PC-9 (cell line): ENCODE data around the gene SHCBP1. TPM values are rescaled to one million over a fixed set of nuclear protein-coding genes. Genes with fewer than 3 reads are reported as not detected.
"Not testable (repeated sequence)": the region's sequence is repeated elsewhere in the genome, so short reads cannot be mapped to it uniquely, and the experiment has no call there.

Experiments used
- BruUV-seq: library from RNA; stranded (reverse); fragments of 400-500 nt; replicated peaks from 2 replicates; lab custom pipeline; 2021; lab: Mats Ljungman, UMichigan
- CTCF ChIA-PET: fragments of 300-600 bp; sonication (Branson Sonifier 250); formaldehyde crosslinking; loops from one replicate; lab custom pipeline; 2022; ENCODE audit warnings: antibody characterized with exemption; lab: Charles Lee
- POLR2A ChIA-PET: fragments of 300-600 bp; sonication (Branson Sonifier 250); formaldehyde crosslinking; loops from one replicate; lab custom pipeline; 2022; ENCODE audit warnings: antibody characterized with exemption; ENCODE audit not compliant: unreplicated experiment; lab: Charles Lee
- DNase-seq, 2 experiments: peaks; one replicate each; pipeline versions ENCODE4 v3.0.0 to v3.0.0-alpha.2; 2015 to 2022; ENCODE audit warnings: mixed read lengths in 1 of 2
- H2AFZ ChIP-seq: fragments of 200-600 bp; sonication (generic); 2 replicates; pipeline ENCODE4 v1.8.1; 2017; ENCODE audit warnings: antibody characterized with exemption
- H3F3A ChIP-seq: fragments of 200-600 bp; sonication (generic); 2 replicates; pipeline ENCODE4 v1.8.1; 2017; ENCODE audit warnings: antibody characterized with exemption, mild to moderate bottlenecking, low read depth; ENCODE audit not compliant: insufficient read depth
- H3K27ac ChIP-seq: fragments of 200-600 bp; sonication (generic); 2 replicates; pipeline ENCODE4 v1.6.1; 2016; ENCODE audit warnings: mixed run types
- H3K27me3 ChIP-seq: fragments of 200-600 bp; sonication (generic); 2 replicates; pipeline ENCODE4 v1.6.1; 2016; ENCODE audit warnings: low read depth, mixed run types; ENCODE audit not compliant: insufficient read depth
- H3K36me3 ChIP-seq: fragments of 200-600 bp; sonication (generic); 2 replicates; pipeline ENCODE4 v1.6.1; 2016; ENCODE audit warnings: low read depth, mixed run types
- H3K4me1 ChIP-seq: fragments of 200-600 bp; sonication (generic); replicated peaks from 2 replicates; pipeline ENCODE4 v1.6.1; 2016; ENCODE audit warnings: mixed run types; ENCODE audit not compliant: insufficient read depth
- H3K4me2 ChIP-seq: fragments of 200-600 bp; sonication (generic); 2 replicates; pipeline ENCODE4 v1.6.1; 2017; ENCODE audit warnings: mixed run types
- H3K4me3 ChIP-seq: fragments of 200-600 bp; sonication (generic); 2 replicates; pipeline ENCODE4 v1.6.1; 2016; ENCODE audit warnings: mixed run types
- H3K79me2 ChIP-seq: fragments of 200-600 bp; sonication (generic); 2 replicates; pipeline ENCODE4 v1.6.1; 2017; ENCODE audit warnings: low read depth, mixed run types
- H3K9me2 ChIP-seq: fragments of 200-600 bp; sonication (generic); 2 replicates; pipeline ENCODE4 v1.8.1; 2017; ENCODE audit warnings: mild to moderate bottlenecking; ENCODE audit not compliant: insufficient read depth
- H3K9me3 ChIP-seq: fragments of 200-600 bp; sonication (generic); 2 replicates; pipeline ENCODE4 v1.8.1; 2016; ENCODE audit warnings: low read depth; ENCODE audit not compliant: insufficient read depth
- H4K20me1 ChIP-seq: fragments of 200-600 bp; sonication (generic); 2 replicates; pipeline ENCODE4 v1.8.1; 2017; ENCODE audit not compliant: insufficient read depth
- CTCF ChIP-seq: fragments of 200-600 bp; sonication (generic); conservative IDR thresholded peaks from 2 replicates; pipeline ENCODE4 v1.6.1; 2017; ENCODE audit warnings: mixed run types, antibody characterized with exemption, mild to moderate bottlenecking, moderate library complexity
- EZH2 ChIP-seq: fragments of 200-600 bp; sonication (generic); IDR thresholded peaks from 2 replicates; pipeline ENCODE4 v1.8.0; 2017; ENCODE audit warnings: antibody characterized with exemption, low read depth
- intact Hi-C: fragments of 100-400 bp; cut with micrococcal nuclease; formaldehyde crosslinking; loops from one replicate; pipeline ENCODE4 v1.10.0; 2022; ENCODE audit not compliant: unreplicated experiment
- total RNA-seq: library from RNA; stranded (reverse); gene quantifications from 2 replicates; pipeline ENCODE4 v1.2.3, GENCODE V29; 2021

SHCBP1 gene
- total RNA-seq, 1 experiment from 2014 or later = 19.3 TPM

DNA sequence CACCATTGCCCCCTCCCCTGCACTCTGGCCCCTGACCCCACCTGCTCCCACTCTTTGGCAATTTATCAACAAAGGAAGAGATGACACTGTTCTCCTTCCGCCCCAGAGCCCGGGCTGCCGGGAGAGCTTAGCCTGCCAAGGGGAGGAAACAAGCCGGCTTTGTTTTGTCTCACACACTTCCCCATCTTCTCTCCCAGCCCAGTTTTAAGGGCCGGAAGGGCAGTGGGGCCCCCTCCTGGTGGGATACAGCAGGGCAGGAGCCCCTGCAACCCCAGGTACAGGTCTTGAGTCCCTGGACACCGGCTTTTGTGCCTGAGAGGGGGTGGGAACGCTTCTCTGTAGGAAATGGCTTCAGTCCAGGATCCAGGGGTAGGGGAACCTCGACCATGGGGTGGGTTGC lies 2.1 kb upstream of the SHCBP1 start:
- DNase-seq, CTCF ChIA-PET, H3K27me3 ChIP-seq, H3K9me2 ChIP-seq, POLR2A ChIA-PET, H3K4me2 ChIP-seq, H3K9me3 ChIP-seq, intact Hi-C loops, H2AFZ ChIP-seq, H3K36me3 ChIP-seq, H4K20me1 ChIP-seq, H3K27ac ChIP-seq, H3K4me3 ChIP-seq, H3F3A ChIP-seq, BruUV-seq, H3K79me2 ChIP-seq: not testable (repeated sequence)
- H3K4me1 ChIP-seq = peaks cover 11% of the 10 kb centered on the region; the same call in 1 of the 2 replicates

DNA sequence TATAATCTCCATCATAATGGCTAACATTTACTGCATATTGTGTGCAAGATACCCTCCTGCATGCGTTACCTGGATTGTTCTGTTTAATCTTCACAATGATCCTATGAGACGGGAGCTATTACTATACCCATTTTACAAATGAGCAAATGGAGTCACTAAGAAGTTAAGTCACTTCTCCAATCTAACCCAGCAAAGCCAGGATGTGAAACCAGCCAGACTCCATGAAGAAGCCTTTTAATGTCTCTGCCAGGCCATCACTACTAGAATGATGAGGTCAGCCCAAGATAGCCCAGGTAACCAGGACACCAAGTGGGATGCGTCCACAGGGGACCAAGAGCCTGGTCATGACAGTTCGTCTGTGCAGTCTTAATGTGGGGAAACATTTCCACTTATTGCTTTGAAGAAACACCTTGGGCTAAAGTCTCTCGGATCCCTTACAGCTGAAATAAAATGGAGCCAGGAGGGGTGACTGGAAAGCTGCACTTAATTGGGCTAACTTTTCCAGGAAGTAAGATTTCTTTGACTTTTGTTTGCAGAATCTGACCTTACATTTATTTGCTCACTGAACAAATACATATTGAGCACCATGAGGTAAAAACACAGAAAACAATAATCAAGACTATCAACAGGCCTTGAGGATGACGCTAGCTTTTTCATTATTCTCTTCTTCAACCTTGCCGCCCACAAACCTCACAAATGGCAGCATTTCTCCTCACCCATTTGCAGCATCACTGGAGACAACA lies 926 bp upstream of the SHCBP1 start:
- intact Hi-C loops = no loop called here
- peaks cover 9% of the 10 kb centered on the region; the same call in 1 of the 2 replicates for H3K79me2 ChIP-seq
- CTCF ChIA-PET = no interaction called here

DNA sequence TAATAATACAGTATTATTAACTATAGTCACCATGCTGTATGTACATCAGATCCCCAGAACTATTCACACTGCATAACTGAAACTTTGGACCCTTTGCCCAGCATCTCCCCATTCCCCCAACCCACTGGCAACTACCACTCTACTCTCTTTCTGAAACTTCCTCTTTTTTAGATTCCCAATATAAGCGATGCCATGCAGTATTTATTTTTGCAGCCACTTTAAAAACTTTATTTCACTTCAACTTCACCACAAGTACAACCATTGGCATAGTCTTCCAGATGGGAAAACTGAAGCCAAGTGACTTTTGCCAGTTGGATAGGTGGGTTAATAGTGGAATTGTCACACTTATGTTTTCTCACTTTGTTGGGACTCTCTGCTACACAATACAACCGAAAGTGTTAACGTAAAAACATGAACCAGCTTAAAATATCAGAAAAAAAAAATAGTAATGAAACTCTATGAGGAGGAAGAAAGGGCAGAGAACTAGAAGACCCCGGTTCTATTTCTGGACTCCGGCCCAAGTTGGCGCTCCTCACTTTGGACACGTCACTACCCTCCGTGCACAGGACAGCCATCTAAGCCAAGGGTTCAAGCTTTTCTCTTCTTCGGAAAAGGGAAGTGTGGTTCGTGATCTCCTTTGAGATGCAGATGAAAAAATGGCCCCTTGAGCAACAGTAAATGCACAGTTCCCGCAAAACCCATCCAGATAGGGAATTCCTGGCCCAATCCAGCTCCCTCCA lies 743 bp downstream of the SHCBP1 start:
- Histone ChIP-seq H3K4me3 (peak overlapping the region; percentile 72), H3K36me3 (0 out of 2 replicates have a peak, but pooled peaks cover 6% of the 10 kb centered on the region), H2AFZ (peak overlapping the region; percentile 84), H3K4me1 (peaks cover 11% of the 10 kb centered on the region; the same call in 1 of the 2 replicates), H3K27ac (no peak overlapping the region), H3K27me3 (no peaks in the 10 kb centered on the region), H3K9me2 (no peaks in the 10 kb centered on the region), H3K79me2 (peaks cover 9% of the 10 kb centered on the region; the same call in 1 of the 2 replicates), H3F3A (no peaks in the 10 kb centered on the region), H3K4me2 (peak overlapping the region; percentile 79), H4K20me1 (no peaks in the 10 kb centered on the region), H3K9me3 (no peaks in the 10 kb centered on the region)
- TF ChIP-seq CTCF (no peak), EZH2 (no peak)
- DNase-seq = no peak
- intact Hi-C loops = no loop called here
- TSS peak; percentile 66 for BruUV-seq
- CTCF ChIA-PET = no interaction called here
- POLR2A ChIA-PET = no interaction called here

More for the DNA sequence above, 926 bp upstream of the SHCBP1 start:
- H3K27ac ChIP-seq = no peak overlapping the region
- H3K9me3 ChIP-seq = no peaks in the 10 kb centered on the region
- H4K20me1 ChIP-seq = no peaks in the 10 kb centered on the region
- H3K4me2 ChIP-seq = peak overlapping the region; percentile 79
- POLR2A ChIA-PET = interaction anchor here (0.7 kb wide), 1 partner anchor 15 kb away, joined by 4 read pairs; no protein-coding TSS in a partner anchor
- H3K27me3 ChIP-seq = no peaks in the 10 kb centered on the region
- no peak for DNase-seq
- H3K36me3 ChIP-seq = no peaks in the 10 kb centered on the region
- no peaks in the 10 kb centered on the region for H3K9me2 ChIP-seq
- no peaks in the 10 kb centered on the region for H3F3A ChIP-seq
- H3K4me3 ChIP-seq = no peak overlapping the region
- BruUV-seq = no TSS peak
- no peak overlapping the region for H2AFZ ChIP-seq
- H3K4me1 ChIP-seq = peaks cover 11% of the 10 kb centered on the region; the same call in 1 of the 2 replicates
- TF ChIP-seq CTCF = no peak
- no peak for TF ChIP-seq EZH2
